Chondrocyte (in vitro differentiated cells): ENCODE measurements around the gene PRKAA2. TPM values are rescaled to one million over a fixed set of nuclear protein-coding genes. Genes with fewer than 3 reads are reported as not detected.

Source experiments
- DNase-seq: peaks from one replicate; pipeline ENCODE4 v3.0.0; 2021; ENCODE audit warnings: mixed read lengths, low spot score
- H3K27ac Mint-ChIP-seq: one replicate; pipeline ENCODE4 v1.8.0; 2021; ENCODE audit warnings: mild to moderate bottlenecking, moderate library complexity, mixed read lengths; ENCODE audit not compliant: unreplicated experiment
- H3K27me3 Mint-ChIP-seq: 2 replicates; pipeline ENCODE4 v1.8.0; 2021; ENCODE audit warnings: low read depth, mixed read lengths
- H3K36me3 Mint-ChIP-seq: 2 replicates; pipeline ENCODE4 v1.8.0; 2021; ENCODE audit warnings: low read depth, mixed read lengths
- H3K4me1 Mint-ChIP-seq: 2 replicates; pipeline ENCODE4 v1.8.0; 2021; ENCODE audit warnings: low read depth, mild to moderate bottlenecking, mixed read lengths
- H3K4me3 Mint-ChIP-seq: one replicate; pipeline ENCODE4 v1.8.0; 2021; ENCODE audit warnings: mild to moderate bottlenecking, moderate library complexity, mixed read lengths; ENCODE audit not compliant: unreplicated experiment
- H3K9me3 Mint-ChIP-seq: 2 replicates; pipeline ENCODE4 v1.8.0; 2021; ENCODE audit warnings: low read depth, mixed read lengths
- total RNA-seq: library from RNA; stranded (reverse); gene quantifications from 3 replicates; pipeline ENCODE4 v1.2.1, GENCODE V29; 2021
- TF ChIP-seq, protein P1 (sequence below): fragments of 200-600 bp; sonication (generic); IDR thresholded peaks from 2 replicates; pipeline ENCODE4 v1.5.0; 2021; ENCODE audit warnings: antibody characterized with exemption, mild to moderate bottlenecking, moderate library complexity

PRKAA2 gene
- total RNA-seq, 1 donor from 2014 or later, result 3.4 TPM

GRCh38 chr1:56696663-56697062 is 51.5 kb downstream of the PRKAA2 start:
- peaks cover 6% of the 10 kb centered on the region for H3K36me3 Mint-ChIP-seq
- H3K4me1 Mint-ChIP-seq, result no peaks in the 10 kb centered on the region
- H3K9me3 Mint-ChIP-seq, result peaks cover 11% of the 10 kb centered on the region
- TF ChIP-seq, protein P1, sequence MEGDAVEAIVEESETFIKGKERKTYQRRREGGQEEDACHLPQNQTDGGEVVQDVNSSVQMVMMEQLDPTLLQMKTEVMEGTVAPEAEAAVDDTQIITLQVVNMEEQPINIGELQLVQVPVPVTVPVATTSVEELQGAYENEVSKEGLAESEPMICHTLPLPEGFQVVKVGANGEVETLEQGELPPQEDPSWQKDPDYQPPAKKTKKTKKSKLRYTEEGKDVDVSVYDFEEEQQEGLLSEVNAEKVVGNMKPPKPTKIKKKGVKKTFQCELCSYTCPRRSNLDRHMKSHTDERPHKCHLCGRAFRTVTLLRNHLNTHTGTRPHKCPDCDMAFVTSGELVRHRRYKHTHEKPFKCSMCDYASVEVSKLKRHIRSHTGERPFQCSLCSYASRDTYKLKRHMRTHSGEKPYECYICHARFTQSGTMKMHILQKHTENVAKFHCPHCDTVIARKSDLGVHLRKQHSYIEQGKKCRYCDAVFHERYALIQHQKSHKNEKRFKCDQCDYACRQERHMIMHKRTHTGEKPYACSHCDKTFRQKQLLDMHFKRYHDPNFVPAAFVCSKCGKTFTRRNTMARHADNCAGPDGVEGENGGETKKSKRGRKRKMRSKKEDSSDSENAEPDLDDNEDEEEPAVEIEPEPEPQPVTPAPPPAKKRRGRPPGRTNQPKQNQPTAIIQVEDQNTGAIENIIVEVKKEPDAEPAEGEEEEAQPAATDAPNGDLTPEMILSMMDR, result no peak
- no peak for DNase-seq
- no peak overlapping the region for H3K4me3 Mint-ChIP-seq
- no peak overlapping the region for H3K27ac Mint-ChIP-seq
- no peaks in the 10 kb centered on the region for H3K27me3 Mint-ChIP-seq

DNA sequence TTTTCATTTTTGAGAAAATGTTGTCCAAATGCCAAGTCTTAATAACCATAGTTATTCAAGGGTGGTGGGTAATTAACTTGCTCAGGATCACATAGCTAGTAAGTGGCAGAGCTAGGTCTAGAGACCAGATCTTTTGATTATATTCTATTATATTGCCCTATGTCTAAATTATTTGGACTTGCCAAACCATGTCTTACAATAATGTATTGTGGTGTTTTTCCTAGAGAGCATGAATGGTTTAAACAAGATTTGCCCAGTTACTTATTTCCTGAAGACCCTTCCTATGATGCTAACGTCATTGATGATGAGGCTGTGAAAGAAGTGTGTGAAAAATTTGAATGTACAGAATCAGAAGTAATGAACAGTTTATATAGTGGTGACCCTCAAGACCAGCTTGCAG is 58.6 kb downstream of the PRKAA2 start:
- H3K9me3 Mint-ChIP-seq, result peaks cover 17% of the 10 kb centered on the region
- H3K4me1 Mint-ChIP-seq, result no peaks in the 10 kb centered on the region
- H3K36me3 Mint-ChIP-seq, result peaks cover 21% of the 10 kb centered on the region
- DNase-seq, result no peak
- TF ChIP-seq, protein P1, result no peak
- H3K4me3 Mint-ChIP-seq, result no peak overlapping the region
- no peaks in the 10 kb centered on the region for H3K27me3 Mint-ChIP-seq
- no peak overlapping the region for H3K27ac Mint-ChIP-seq

DNA sequence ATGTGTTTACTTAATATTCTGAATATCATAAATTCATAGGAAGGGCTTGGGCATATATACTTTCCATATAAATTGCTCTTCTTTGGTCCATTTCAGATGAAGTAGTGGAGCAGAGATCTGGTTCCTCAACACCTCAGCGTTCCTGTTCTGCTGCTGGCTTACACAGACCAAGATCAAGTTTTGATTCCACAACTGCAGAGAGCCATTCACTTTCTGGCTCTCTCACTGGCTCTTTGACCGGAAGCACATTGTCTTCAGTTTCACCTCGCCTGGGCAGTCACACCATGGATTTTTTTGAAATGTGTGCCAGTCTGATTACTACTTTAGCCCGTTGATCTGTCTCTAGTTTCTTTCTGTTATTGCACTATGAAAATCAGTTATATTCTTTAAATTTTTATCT is 62.3 kb downstream of the PRKAA2 start:
- Mint-ChIP-seq H3K4me3 (no peak overlapping the region), H3K27ac (no peak overlapping the region), H3K27me3 (no peaks in the 10 kb centered on the region), H3K36me3 (peaks cover 17% of the 10 kb centered on the region), H3K4me1 (peaks cover 27% of the 10 kb centered on the region), H3K9me3 (peaks cover 6% of the 10 kb centered on the region)
- DNase-seq, result no peak
- TF ChIP-seq, protein P1, result no peak

GRCh38 chr1:56709269-56709880 is 64.3 kb downstream of the PRKAA2 start:
- peaks cover 9% of the 10 kb centered on the region for H3K36me3 Mint-ChIP-seq
- no peak for DNase-seq
- TF ChIP-seq, protein P1, result peak; percentile 91
- no peak overlapping the region for H3K4me3 Mint-ChIP-seq
- peaks cover 32% of the 10 kb centered on the region for H3K4me1 Mint-ChIP-seq
- H3K9me3 Mint-ChIP-seq, result no peaks in the 10 kb centered on the region
- no peak overlapping the region for H3K27ac Mint-ChIP-seq
- H3K27me3 Mint-ChIP-seq, result no peaks in the 10 kb centered on the region

DNA sequence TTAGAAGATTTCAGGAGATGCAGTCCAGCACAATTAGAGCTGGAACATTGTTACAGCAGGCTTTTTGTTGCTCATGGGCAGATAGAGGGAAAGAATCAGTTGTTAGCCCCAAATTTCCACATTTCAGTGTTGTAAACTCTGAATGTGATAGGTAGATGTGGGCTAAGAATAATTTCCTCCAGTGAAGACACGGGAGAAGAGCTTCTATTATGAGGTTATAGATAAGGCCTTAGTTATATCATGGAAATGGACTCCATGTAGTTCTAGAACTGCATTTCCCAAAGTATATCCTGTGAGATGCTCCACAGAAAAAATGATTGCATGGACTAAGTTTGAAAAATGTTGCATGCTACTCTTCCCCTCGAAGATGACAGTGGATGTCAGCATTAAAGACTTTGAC is 64.9 kb downstream of the PRKAA2 start:
- H3K4me3 Mint-ChIP-seq, result no peak overlapping the region

More for the DNA sequence above, 64.9 kb downstream of the PRKAA2 start:
- H3K27ac Mint-ChIP-seq, result no peak overlapping the region
- H3K9me3 Mint-ChIP-seq, result no peaks in the 10 kb centered on the region
- DNase-seq, result no peak
- H3K27me3 Mint-ChIP-seq, result no peaks in the 10 kb centered on the region
- peaks cover 6% of the 10 kb centered on the region for H3K36me3 Mint-ChIP-seq
- H3K4me1 Mint-ChIP-seq, result peaks cover 32% of the 10 kb centered on the region
- TF ChIP-seq, protein P1, result no peak
